GM19397 (cell line): ENCODE measurements around the gene FAM53A.
"Not testable (repeated sequence)": the region's sequence is repeated elsewhere in the genome, so short reads cannot be mapped to it uniquely, and the experiment has no call there.

Experiments
- ATAC-seq: cut with Tn5 transposase; IDR thresholded peaks from one replicate; pipeline ENCODE4 v1.9.1; 2021; ENCODE audit warnings: mild to moderate bottlenecking, moderate library complexity; ENCODE audit not compliant: unreplicated experiment

The FAM53A gene

GRCh38 chr4:1717129-1718094 is 33.3 kb upstream of the FAM53A start:
- ATAC-seq, result no peak

DNA sequence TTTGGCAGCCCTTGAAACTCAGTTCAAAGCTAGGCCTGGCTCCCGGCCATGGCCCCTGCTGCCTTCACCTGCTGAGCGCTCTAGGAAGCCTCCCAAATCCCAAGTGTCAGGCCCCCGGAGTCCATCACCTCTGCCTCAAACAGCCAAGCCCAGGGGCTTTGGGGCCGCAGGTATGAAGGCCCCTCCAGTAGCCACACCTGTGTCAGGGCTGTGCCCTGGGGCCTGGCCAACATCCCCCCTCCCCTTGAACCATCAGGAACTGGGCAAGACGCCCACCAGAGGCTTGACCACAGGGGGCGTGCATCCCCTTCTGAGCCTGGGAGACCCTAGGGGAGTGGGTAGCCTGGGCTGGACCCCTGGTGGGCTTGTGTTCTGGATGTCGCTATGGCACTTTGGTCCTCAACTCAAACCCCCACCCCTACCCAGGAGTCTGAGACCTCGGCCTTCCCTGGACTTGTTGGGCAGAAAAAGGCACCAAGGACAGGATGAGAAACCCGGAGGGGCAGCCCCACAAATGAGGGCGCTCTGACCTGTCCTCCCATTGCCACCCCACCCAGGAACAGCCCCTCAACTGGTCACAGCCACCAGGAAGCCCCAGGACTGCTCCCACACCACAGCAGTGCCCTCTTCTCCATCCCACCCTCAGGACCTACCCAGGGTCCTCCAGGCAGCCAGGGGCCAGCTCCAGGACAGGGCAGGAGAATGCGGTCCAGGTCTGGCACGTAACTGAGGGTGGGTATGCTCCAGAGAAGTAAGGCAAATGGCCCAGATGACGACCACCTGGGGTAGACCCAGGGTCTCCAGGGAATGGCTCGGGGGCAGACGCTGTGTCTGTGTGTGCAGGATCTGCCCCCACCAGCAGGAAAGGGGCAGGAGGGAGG is 32.2 kb upstream of the FAM53A start:
- ATAC-seq, result no peak

DNA sequence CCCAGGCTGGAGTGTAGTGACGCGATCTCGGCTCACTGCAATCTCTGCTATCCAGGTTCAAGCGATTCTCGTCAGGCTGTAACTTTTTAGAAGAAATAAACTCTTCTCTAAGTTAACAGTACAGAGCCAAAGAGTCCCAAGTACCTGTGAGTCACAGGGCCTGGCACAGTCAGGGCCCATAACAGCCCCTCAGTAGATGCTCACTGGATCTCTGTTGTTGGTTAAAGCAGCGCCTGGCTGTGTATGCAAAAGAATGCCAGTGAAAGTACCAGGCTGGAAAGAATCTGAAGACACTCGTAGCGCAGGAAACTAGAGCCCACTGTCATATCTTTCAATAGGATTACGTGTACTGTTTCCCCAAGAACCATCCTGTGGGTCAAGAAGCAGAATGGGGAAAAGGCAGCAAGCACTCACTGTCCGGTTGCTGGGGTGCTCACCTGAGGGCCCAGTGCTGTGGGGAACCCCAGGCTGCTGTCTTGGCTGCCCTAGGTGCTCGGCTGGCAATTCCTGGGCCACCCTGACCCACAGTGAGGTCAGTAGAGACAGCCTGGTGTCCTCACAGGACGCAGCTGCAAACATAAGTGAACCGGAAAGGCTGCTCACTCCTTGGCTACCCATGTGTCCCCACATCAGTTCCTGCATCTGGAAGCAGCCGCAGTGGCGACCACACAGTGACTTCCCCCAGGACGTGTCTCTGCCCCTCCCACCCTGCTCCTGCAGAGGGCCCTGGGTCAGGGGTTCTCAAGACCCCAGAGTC is 31.1 kb upstream of the FAM53A start:
- no peak for ATAC-seq

DNA sequence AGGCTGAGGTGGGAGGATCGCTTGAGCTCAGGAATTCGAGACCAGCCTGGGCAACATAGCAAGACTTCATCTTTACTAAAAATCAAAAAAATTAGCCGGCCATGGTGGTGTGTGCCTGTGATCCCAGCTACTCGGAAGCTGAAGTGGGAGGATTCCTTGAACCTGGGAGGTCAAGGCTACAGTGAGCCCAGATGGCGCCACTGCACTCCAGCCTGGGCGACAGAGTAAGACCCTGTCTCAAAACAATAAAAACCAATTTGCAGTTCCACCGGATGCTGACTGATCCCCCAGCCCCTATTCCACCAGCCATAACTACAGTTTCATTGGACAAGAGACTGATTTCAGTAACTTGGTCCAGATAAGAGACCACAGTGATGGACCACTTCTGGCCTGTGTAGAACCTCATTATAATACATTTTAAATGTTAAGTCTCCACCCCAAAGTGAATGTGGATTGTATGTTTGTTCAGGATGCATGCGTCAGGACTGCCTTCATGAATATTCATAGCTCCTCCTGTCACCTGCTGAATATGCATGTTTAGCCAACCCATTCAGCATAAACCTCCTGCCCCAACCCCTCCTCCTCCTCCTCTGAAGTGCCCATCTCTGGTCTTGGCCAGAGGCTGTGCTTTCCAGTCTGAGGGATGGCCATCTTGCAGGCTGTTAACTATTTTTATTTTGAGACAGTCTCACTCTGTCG is 30.3 kb upstream of the FAM53A start:
- ATAC-seq, result no peak

GRCh38 chr4:1713003-1713851 is 29.1 kb upstream of the FAM53A start:
- ATAC-seq, result peak; percentile 7

GRCh38 chr4:1712216-1713002 is 28.3 kb upstream of the FAM53A start, which contains the start of gene SLBP:
SLBP (minus strand) TSS chr4:1712319; CDS start chr4:1712188, 131 bp downstream.
- ATAC-seq, result peak; percentile 79

DNA sequence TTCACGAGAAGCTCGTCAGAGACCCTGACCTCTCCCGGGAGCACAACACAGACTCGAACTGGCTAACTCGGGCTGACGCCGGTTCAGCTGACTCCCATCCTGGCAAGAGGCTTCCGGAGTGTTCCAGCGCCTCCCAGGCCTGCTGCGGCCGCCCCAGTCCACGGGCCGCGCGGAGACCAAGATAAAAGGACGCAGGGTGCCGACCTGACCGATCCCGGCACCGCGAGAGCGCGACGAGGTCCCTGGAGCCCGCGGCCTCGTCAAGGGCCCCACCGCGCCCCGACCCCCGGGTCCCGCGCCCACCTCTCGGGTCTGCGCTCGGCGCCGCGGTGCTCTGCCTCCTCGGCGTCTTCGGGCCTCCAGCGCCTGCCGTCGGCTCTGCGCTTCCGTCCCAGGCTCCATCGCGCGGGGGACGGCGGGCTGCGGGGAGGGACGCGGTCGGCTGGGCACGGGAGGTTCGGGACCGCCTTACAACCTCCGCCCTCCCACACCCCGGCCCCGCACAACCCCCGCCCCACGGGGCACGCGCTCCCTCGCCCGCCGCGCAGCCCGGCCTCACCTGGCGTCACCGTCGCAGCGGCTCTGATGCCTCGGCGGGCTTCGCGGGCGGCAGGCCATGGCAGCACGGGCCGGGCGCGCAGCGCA is 27.6 kb upstream of the FAM53A start:
- ATAC-seq, result peak; percentile 10

DNA sequence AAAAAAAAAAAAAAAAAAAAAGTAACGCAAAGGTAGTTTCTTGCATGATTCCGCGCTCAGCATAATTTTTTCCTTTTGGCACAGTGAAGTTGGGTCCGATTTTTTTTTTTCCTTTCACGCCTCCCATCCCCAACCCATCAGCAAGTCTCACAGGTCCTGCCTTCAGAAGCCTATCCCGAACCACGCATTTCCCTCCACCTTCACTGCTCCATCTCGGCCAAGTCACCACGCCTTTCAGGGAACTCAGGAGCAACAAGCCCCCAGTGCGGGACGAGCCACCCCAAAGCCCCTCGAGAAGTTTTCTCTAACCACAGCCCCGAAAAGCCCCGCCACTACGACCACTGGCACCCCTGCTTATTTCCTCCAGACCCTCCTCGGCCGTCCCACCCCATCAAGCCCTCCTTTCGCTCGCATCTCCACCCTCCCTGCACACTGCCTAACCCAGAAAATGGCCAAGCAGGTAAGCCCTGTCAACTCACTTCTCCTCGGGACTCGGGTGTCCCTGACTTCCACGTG is 27.0 kb upstream of the FAM53A start:
- no peak for ATAC-seq

DNA sequence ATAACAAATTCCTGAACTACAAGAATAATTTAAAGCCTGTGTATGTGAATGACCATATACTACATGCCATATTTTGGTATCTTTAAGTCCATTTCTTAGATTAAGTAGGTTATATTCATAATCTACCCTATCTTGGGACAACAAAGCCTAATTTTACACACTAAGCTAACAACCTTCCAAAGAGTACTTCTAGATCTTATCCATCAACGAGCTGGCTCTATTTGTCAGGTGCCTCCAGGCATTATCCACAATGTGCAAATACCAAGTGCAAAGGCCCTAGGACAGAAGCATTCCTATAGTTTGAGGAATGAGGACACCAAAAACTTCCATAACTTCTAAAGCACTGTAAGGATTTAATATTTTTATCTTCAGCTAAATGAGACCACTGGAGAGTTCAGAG is 24.5 kb upstream of the FAM53A start:
- no peak for ATAC-seq

DNA sequence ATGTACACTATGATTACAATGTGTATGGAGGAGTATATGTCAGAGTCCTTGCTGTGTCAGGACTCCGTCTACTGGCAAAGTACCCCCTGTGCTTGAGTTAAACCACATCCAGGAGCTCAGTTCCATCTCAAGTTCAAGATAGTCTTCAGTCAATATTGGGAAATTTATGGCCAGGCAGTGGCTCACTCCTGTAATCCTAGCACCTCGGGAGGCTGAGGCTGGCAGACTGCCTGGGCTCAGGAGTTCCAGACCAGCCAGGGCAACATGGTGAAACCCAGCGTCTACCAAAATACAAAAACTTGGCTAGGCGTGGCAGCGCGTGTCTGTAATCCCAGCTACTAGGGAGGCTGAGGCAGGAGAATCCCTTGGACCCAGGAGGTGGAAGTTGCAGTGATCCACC is 22.2 kb upstream of the FAM53A start:
- ATAC-seq, result no peak

DNA sequence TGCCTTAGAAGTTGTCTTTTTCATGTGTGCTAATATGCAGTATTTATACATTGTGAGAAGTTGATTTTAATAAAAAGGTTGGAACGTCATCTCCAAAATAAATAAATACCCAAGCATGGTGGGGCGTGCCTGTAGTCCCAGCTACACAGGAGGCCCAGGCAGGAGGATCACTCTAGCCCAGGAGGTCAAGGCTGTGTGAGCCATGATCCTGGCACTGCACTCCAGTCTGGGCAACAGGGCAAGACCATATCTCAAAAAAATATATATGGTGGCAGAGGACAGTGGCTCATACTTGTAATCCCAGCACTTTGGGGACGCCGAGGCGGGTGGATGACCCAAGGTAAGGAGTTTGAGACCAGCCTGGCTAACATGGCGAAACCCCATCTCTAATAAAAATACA is 21.6 kb upstream of the FAM53A start:
- ATAC-seq, result no peak

DNA sequence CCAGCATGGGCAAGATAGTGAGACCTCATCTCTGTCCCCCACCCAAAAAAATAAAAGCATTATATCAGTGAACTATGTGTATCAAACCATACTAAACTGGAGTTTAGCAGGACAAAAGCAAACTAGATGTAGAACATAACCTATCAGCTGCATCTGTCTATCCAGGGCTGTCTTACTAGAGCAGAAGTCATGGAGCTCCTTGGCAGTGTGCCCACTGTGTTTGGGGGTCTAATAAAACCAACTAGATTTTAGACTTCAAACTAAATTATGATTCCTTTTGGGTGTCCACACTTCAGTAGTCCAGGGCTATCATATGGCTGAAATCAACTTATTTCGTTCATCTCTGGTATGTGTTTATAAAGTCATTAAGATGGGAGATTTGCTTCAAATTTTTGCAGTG is 19.8 kb upstream of the FAM53A start:
- ATAC-seq, result no peak

DNA sequence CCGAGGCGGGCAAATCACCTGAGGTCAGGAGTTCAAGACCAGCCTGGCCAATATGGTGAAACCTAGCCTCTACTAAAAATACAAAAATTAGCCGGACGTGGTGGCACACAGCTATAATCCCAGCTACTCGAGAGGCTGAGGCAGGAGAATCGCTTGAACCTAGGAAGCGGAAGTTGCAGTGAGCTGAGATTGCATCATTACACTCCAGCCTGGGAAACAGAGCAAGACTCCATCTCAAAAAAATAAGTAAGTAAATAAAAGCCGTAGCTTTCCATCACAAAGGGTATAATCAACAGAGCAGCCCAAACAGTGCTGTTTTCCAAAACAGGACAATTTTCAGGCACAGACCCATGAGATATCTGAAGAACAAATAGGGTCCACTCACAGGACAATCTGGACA is 17.6 kb upstream of the FAM53A start:
- ATAC-seq, result not testable (repeated sequence)

GRCh38 chr4:1695913-1696312 is 11.8 kb upstream of the FAM53A start:
- no peak for ATAC-seq

GRCh38 chr4:1693131-1693896 is 9.2 kb upstream of the FAM53A start:
- ATAC-seq, result no peak

DNA sequence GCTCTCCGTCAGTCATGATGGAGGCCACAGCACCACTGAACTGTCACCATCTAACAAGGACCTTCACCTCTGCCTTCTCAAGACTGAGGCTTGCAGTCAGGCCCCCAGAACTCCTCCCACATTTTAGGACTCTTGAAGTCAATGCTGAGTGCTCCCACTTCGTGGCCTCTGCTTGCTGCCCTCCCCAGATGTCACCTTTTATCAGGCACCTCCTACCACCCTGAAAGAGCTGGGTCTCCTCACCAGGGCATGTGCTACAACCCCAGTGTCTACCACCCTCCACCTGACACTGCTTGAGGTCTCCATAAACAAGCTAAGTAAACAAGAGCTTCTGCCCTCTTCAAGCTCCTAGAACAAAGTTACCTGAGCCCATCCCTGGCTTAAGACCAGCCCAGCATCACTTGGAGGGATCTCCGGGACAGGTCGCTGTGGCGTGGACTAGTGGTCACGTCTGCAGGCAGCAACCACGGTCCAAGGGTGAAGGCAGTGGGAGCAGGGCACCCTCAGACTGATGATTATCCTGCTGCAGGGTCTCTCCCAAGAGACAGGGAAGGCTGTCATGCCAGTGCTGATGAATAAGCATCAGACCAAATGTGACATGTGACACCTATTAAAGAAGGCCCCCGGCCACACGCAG is 7.7 kb upstream of the FAM53A start:
- ATAC-seq, result no peak

DNA sequence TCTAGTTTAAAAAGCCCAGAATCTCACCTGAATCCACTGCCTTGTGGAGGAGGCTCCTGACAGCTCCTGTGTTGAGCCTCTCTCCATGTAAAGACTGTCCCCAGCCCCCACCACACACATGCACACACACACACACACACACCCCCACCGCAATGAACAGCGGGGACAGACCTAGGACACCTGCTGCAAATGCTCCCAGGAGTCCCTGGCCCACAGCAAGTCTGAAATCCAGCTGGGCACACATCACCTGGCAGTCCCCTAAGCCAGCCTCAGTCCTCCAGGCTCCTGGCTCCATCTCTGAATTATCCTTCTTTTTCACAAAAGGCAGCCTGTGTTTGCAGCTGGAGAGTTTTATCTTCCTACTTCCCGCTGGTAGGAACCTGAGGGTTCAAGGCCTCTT is 6.6 kb upstream of the FAM53A start:
- ATAC-seq, result no peak
